NK-92 treated with Interleukin-12 subunit alpha and Interleukin-12 subunit beta, amount 100 ng/mL, for 24 hours (cell line): ENCODE data around the gene TNRC6C.

ENCODE experiments used
- DNase-seq: peaks from one replicate; lab custom pipeline; 2025; lab: John Stamatoyannopoulos, UW

The TNRC6C gene

DNA sequence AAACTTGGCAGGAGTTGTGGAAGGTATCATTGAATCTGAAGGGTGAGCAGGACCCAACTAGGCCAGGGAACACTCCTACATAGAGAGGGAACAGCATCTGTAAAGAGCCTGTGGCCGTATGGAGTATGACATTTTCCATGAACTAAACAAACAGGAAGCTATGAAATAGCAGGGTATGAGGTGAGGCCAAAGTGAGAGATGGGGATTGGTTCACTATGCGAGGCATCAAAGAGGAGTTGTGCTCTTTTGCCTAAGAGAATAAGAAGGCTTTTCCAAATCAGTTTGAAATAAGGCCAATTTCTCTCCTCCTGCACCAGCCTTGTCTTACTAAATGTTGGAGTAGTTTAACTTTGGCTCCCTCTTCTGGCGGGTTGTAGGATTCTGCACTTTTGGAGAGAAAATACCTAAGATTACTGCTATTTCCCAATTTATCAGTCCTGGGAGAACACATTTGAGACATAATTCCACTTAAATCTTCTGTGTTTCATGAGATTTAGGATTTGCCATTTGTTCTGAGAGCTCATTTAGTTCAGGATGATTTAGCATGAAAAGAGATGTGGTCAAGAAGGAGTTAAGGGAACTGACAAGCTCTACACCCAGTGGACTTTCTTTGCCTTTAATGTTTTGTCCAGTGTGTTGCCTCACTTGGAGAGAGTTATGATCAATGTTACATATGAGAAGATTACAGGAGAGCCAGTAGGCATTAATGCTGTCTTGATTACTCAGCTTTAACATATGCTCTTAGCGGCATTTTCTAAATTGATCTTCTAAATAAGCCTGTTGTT is 55.4 kb downstream of the TNRC6C start:
- DNase-seq = no peak

DNA sequence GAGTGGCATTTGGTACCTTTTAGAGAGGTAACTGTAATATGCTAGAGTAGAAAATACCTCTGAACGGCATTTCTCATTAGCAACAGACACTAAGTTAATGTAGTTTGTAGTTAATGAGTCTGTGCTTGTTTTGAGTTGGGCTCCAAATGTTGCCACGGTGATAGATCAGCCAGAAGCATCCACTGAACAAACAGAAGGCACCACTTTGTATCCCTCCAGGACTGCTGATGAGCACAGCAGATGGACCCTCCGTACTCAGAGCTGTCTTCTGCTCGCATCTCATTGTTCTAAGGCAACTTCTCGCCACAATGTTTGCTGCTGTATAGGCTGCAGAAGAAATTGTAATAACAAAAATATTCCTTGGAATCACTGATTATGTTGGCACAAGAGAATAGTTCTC is 56.1 kb downstream of the TNRC6C start:
- DNase-seq = no peak

DNA sequence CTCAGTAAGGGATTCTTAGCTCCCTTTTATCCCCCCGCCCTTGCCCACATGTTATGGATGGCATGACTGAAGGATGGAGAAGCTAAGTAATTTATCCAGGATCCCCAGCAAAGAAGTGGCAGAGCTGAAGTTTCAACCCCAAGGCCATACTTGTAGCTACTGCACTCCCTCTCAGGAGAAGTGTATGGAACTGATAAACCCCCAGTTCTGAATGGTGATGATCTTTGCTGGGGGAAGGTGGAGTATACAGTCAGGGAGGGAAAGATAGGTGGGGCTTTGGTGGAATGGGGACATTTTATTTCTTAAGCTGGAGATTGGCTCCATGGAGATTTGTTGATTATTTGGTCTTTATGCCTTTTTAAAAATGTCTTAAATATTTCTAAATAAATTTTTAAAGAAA is 58.3 kb downstream of the TNRC6C start:
- DNase-seq = no peak

DNA sequence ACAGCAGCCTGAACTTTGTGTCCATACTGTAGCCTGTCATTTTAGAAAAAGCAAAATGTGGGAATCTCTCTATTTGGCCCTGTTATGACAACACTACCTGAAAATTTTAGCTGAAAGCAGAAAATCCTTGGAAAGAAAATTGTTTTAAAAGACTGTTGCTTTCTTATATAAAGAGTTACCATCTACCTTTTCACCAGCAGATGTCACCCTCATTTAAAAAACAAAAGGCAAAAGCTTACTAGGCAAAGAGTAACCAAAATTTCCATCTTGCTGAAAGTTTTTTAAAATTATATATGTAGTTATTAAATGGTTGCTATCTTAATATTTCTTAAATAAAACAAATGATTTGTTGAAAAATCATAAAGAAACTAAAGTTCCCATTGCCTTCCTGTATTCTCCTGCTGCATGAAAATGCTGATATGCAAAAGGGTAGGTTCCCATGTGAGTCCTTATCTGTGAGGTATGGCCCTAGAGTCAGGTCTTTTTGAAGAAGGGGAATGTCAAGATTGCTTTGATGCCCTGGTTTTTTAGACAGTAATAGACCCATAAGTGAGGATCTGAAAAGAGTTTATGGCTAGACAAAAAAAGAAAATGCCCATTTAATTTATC is 61.0 kb downstream of the TNRC6C start:
- DNase-seq = no peak

DNA sequence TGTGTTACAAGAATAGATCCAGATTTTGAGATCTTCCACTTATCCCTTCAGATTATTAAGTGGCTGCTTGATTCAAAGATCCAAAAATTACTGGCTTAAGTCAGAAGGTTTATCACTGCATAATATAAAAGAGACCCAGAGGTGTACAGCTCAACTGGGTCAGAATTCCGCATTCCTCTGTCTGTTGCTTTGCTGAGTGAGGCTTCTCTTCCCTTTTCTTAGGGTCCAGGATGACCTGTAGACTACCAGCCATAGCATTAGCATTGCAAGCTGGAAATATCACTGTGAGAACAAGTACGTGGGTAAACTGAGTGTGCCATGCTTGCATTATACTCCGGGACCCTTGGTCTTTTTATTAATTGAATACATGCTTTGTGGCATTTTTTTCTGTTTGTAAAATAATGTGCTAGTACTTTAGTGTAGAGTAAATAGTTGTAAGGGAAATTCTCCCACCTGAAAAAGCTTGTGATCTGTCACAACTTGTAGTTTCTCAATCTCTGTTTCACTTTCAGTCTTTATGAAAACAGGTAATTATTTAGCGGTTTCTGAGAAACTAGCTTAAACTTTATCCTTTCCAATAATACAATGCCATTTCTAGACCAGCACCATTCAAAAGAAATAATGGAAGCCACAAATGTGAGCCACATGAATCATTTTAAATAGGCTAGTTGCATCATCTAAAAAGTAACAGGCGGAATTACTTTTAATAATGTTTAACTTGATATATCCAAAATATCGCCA is 61.6 kb downstream of the TNRC6C start:
- DNase-seq = no peak

- no peak for DNase-seq
Observed at GRCh38 chr17:78020717-78021108, 62.2 kb downstream of the TNRC6C start.

DNA sequence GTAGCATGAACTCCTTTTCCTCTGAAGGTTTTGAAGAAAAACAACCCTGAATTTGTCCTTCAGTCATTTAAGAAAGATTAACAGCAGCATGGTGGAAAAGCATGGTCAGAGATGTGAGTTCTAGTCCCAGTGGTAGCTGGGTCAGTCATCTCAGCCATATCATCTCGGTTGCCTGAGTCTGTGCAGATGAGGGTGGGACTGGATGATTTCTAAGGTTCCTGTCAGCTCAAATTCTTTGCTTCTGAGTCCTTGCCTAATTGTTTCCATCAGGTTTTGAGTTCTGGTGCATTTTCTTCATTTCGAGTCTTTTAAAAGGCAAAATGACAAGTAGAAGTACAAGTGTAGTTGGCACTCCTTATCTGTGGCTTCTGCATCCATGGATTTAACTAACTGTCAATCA is 63.9 kb downstream of the TNRC6C start:
- no peak for DNase-seq

DNA sequence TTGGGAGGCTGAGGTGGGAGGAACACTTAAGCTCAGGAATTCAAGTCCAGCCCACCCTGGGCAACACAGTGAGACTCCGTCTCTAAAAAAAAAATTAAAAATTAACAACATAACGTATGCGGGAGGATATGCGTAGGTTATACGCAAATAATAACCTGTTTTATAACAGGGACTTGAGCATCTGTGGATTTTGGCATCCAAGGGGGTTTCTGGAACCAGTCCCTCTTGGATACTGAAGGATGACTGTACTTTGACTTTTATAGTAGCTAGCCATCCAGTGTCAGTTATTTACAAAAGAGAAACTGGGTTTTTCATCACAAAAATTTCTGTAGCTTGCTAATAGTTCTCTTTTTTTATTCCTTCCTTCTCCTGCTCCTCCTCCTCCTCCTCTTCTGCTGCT is 64.5 kb downstream of the TNRC6C start:
- DNase-seq = no peak

DNA sequence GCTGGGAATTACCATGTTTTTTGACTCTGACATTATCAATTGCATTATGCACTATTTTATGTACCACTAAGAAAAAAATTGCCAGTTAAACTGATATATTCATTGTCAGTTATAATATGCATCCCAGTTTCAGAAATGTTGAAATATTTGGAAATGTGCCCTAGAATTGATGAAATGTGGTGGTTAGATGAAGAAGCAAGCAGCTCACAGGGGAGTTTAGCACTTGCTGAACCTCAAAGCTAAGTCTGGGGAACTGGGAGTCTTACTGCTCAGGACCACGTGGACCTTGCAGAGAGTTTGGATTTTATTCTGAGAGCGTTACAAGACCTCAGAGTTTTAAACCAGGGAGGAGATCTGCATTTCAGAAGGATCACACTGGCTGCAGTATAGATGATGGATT is 67.9 kb downstream of the TNRC6C start:
- no peak for DNase-seq

GRCh38 chr17:78027121-78027520 is 68.6 kb downstream of the TNRC6C start:
- no peak for DNase-seq

GRCh38 chr17:78029697-78030096 is 71.2 kb downstream of the TNRC6C start:
- DNase-seq = no peak

DNA sequence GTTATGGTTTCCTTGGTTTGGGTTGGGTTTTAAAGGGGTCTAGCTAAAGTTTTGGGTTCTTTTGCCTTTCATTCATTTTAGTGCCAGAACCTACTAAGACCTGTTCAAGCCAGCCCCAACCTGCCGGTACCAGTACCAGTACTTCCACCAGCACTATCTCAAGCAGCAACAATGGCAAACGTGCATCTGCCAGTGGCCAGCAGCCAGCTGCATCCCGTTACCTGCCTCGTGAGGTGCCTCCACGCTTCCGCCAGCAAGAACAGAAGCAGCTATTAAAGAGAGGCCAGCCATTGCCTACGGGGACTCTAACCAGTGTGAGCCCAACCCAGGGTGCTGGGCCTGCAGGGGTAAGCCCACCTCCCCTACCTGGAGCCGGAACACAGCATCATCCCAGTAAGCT is 72.9 kb downstream of the TNRC6C start:
- no peak for DNase-seq

DNA sequence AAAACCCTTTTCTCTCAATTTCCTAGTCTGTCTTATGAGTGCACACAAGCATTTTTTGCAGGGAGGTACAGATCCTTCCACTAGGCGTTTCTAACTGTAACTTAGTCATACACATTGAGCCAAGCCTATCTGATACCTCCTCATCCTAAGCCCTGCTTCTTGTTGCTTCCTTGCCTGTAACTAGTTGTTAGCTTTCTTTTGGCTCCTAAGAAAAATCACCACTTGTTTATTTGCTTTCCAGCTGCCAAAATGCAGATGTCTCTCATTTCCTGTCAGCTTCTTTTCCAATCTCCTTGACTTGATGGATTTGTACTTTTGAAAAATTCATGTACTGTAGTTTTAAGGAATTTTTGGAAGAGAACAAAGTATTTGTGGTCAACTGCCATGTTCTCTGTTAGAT is 73.7 kb downstream of the TNRC6C start:
- no peak for DNase-seq

DNA sequence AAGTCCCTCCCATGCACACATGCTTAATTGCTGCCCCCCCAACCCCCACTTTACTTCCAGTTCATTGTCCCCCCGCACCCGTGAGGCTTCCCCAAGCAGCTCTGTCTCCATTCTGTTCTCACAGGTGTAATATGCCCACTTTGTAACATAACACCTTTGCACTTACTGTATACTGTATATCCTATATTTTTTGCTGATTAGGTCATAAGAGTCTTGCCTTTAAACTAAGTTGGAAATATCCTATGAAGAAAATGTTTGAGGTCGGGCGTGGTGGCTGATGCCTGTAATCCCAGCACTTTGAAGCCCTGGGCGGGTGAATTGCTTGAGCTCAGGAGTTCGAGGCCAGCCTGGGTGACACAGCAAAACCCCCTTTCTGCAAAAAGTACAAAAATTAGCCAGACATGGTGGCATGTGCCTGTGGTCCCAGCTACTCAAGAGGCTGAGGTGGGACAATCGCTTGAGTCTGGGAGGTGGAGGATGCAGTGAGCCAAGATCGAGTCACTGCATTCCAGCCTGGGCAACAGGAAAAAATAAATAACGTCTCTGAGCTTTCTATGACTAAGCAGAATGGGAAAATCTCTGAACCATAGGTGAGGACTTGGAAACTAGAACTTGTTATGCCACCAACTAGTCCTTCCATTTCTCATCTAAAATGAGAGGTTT is 76.1 kb downstream of the TNRC6C start:
- DNase-seq = no peak

DNA sequence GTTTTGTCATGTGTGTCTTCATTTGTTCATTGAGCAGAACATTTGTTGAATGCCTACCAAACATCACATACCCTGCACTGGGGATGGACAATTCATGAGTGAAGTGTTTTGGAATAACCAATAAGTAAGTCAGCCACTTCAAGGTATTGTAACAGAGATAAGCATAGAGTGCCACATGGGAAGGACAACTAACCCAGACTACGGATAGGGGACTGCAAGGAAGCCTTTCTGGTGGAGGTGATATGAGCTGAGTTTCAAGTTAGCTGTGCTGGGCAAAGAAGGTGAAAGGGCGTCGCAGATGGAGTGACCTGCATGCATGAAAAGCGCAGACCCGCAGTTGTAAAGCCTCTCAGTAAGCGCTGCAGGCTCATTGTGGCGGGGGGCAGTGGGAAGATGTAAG is 78.8 kb downstream of the TNRC6C start:
- DNase-seq = no peak

- no peak for DNase-seq
Observed at GRCh38 chr17:78038748-78039288, 80.3 kb downstream of the TNRC6C start.

- DNase-seq = no peak
Observed at GRCh38 chr17:78039581-78039980, 81.1 kb downstream of the TNRC6C start.

- DNase-seq = no peak
Observed at GRCh38 chr17:78040440-78041385, 82.2 kb downstream of the TNRC6C start.

GRCh38 chr17:78041386-78042179 is 83.1 kb downstream of the TNRC6C start:
- no peak for DNase-seq

DNA sequence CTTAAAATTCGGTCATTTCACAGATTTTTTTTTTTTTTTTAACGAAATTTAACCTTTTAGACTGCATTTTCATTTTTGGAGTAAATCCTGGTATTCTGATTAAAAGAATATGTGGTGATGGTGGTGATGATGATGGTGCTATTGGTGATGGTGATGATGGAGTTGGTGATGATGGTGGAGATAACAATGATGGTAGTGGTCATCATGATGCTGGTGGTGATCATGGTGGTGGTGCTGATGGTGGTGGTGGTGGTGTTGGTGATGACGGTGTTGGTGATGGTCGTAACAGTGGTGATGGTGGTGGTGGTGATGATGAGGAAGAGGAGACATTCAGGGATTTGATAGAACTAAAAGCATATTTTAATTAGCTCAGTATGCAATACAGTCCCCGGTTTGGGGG is 84.0 kb downstream of the TNRC6C start:
- no peak for DNase-seq
